OCI-LY1 (cell line): ENCODE results near the gene PITPNM1.
A peak's percentile ranks its signal among the peaks of the same experiment; 100 is the strongest.
"Not testable (repeated sequence)": the region's sequence is repeated elsewhere in the genome, so short reads cannot be mapped to it uniquely, and the experiment has no call there.

ENCODE experiments used
- H2AFZ ChIP-seq: fragments of 200-600 bp; sonication (generic), shearing (Covaris generic); 2 replicates; pipeline ENCODE4 v1.6.0; 2014; ENCODE audit warnings: antibody characterized with exemption, mild to moderate bottlenecking, low read length
- H3F3A ChIP-seq: fragments of 200-600 bp; sonication (generic), shearing (Covaris generic); 2 replicates; pipeline ENCODE4 v1.6.0; 2014; ENCODE audit warnings: mild to moderate bottlenecking, antibody characterized with exemption, low read length, moderate library complexity; ENCODE audit not compliant: insufficient read depth
- H3K27ac ChIP-seq: fragments of 200-600 bp; sonication (generic); 2 replicates; pipeline ENCODE4 v1.5.1; 2014; ENCODE audit warnings: low read length, mixed run types, mild to moderate bottlenecking, low read depth; ENCODE audit not compliant: poor library complexity, severe bottlenecking
- H3K27me3 ChIP-seq: fragments of 200-600 bp; sonication (generic); 2 replicates; pipeline ENCODE4 v1.6.0; 2014; ENCODE audit warnings: antibody characterized with exemption, mild to moderate bottlenecking, low read length, moderate library complexity; ENCODE audit not compliant: insufficient read depth
- H3K36me3 ChIP-seq: fragments of 200-600 bp; sonication (generic); 2 replicates; pipeline ENCODE4 v1.6.1; 2014; ENCODE audit warnings: mild to moderate bottlenecking, antibody characterized with exemption, low read length, moderate library complexity, mixed read lengths; ENCODE audit not compliant: insufficient read depth
- H3K4me1 ChIP-seq: fragments of 200-600 bp; sonication (generic); 2 replicates; pipeline ENCODE4 v1.5.1; 2014; ENCODE audit warnings: mild to moderate bottlenecking, low read length, moderate library complexity; ENCODE audit not compliant: insufficient read depth, severe bottlenecking
- H3K4me2 ChIP-seq: fragments of 200-600 bp; sonication (generic), shearing (Covaris generic); 2 replicates; pipeline ENCODE4 v1.6.1; 2014; ENCODE audit warnings: low read length
- H3K4me3 ChIP-seq: fragments of 200-600 bp; sonication (generic); 2 replicates; pipeline ENCODE4 v1.5.1; 2014; ENCODE audit warnings: low read length, low read depth, mild to moderate bottlenecking, mixed read lengths; ENCODE audit not compliant: poor library complexity, severe bottlenecking
- H3K79me2 ChIP-seq: fragments of 200-600 bp; shearing (Covaris generic); 2 replicates; pipeline ENCODE4 v1.6.1; 2016; ENCODE audit warnings: mixed run types, low read length, mixed read lengths; ENCODE audit not compliant: insufficient read depth
- H3K9ac ChIP-seq: fragments of 200-600 bp; sonication (generic), shearing (Covaris generic); 2 replicates; pipeline ENCODE4 v1.6.1; 2014; ENCODE audit warnings: mild to moderate bottlenecking, low read length, mixed read lengths
- H3K9me2 ChIP-seq: fragments of 200-600 bp; sonication (generic), shearing (Covaris generic); 2 replicates; pipeline ENCODE4 v1.6.1; 2014; ENCODE audit warnings: low read depth, mild to moderate bottlenecking, low read length, mixed read lengths
- H3K9me3 ChIP-seq: fragments of 200-600 bp; shearing (Covaris generic); 2 replicates; pipeline ENCODE4 v1.6.1; 2014; ENCODE audit warnings: low read length, mixed read lengths
- H4K20me1 ChIP-seq: fragments of 200-600 bp; sonication (generic), shearing (Covaris generic); 2 replicates; pipeline ENCODE4 v1.6.0; 2016; ENCODE audit warnings: mild to moderate bottlenecking, low read length; ENCODE audit not compliant: insufficient read depth
- CTCF ChIP-seq: fragments of 200-600 bp; sonication (generic), shearing (Covaris generic); IDR thresholded peaks from 2 replicates; pipeline ENCODE4 v1.5.1; 2017; ENCODE audit warnings: mild to moderate bottlenecking, antibody characterized with exemption, low read length, moderate library complexity, mixed read lengths
- EZH2 ChIP-seq: fragments of 200-600 bp; sonication (generic), shearing (Covaris generic); IDR thresholded peaks from 2 replicates; pipeline ENCODE4 v1.8.0; 2017; ENCODE audit warnings: borderline replicate concordance, mixed run types, mild to moderate bottlenecking, antibody characterized with exemption, low read length, moderate library complexity, mixed read lengths

Gene PITPNM1

DNA sequence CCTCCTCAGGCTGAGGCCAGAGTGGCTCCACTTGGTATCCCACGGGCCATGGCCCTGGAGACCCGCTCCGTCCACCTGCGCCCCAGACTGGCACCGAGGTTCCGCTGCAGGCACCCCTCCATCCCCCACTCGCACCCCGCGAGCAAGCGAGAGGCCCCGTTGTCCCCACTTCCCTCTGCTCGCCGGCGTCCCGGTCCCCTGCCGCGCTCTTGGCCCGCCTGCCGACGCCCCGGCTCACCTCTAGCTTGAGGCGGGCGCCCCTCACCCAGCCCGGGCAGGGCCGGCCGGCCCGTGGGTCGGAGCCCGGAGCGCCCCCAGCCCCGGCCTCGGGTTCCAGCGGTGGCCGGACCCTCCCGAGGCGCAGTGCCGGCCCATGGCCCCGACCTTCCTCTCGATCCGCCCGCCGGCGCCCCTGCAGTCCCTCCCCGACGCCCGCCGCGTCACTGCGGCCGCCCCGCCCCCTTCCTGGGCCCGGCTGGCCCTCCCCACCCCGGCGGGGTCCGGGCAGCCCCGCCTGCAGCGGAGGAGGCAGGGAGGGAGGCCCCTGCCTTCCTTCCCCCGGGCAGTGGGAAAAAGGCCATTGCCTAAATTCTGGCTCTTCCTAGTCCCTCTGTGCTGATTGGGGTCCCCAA lies at the start of gene PITPNM1:
Gene PITPNM1 (minus strand): TSS at position 414 of the 632 bp plus-strand sequence. CDS start 1,183 bp downstream, outside the sequence.
- peaks cover 11% of the 10 kb centered on the region; the same call in 1 of the 2 replicates for H3K36me3 ChIP-seq
- peak within 1 kb of the TSS; percentile 99 for H3K4me2 ChIP-seq

GRCh38 chr11:67551697-67552096 lies 46.5 kb upstream of the PITPNM1 start:
- not testable (repeated sequence) for H2AFZ ChIP-seq

More for the DNA sequence above, at the start of gene PITPNM1:
- H3K9ac ChIP-seq: peak within 1 kb of the TSS; percentile 81
- H3F3A ChIP-seq: 0 out of 2 replicates have a peak, but pooled peaks cover 3% of the 10 kb centered on the region
- H3K79me2 ChIP-seq: no peaks in the 10 kb centered on the region
- H3K4me1 ChIP-seq: peaks cover 35% of the 10 kb centered on the region
- peak within 1 kb of the TSS; percentile 81 for H3K4me3 ChIP-seq
- H2AFZ ChIP-seq: no peak within 1 kb of the TSS
- H4K20me1 ChIP-seq: no peaks in the 10 kb centered on the region
- H3K27me3 ChIP-seq: no peaks in the 10 kb centered on the region
- no peaks in the 10 kb centered on the region for H3K9me2 ChIP-seq
- TF ChIP-seq EZH2 (no peak), CTCF (no peak)
- H3K9me3 ChIP-seq: no peaks in the 10 kb centered on the region
- peak within 1 kb of the TSS; percentile 89 for H3K27ac ChIP-seq

GRCh38 chr11:67551127-67551526 lies 46.0 kb upstream of the PITPNM1 start:
- peaks cover 12% of the 10 kb centered on the region for H3K9me3 ChIP-seq

More at GRCh38 chr11:67551697-67552096, 46.5 kb upstream of the PITPNM1 start:
- not testable (repeated sequence) for H3K79me2 ChIP-seq, H3K4me3 ChIP-seq, H3K4me2 ChIP-seq, H4K20me1 ChIP-seq, H3K36me3 ChIP-seq, H3F3A ChIP-seq, H3K4me1 ChIP-seq, H3K9me2 ChIP-seq, H3K27me3 ChIP-seq, H3K9ac ChIP-seq, H3K27ac ChIP-seq
- H3K9me3 ChIP-seq: peaks cover 12% of the 10 kb centered on the region

More at GRCh38 chr11:67551127-67551526, 46.0 kb upstream of the PITPNM1 start:
- H3K4me3 ChIP-seq: no peak overlapping the region
- no peaks in the 10 kb centered on the region for H4K20me1 ChIP-seq
- H3K27me3 ChIP-seq: no peaks in the 10 kb centered on the region; the same call in 1 of the 2 replicates
- no peaks in the 10 kb centered on the region for H3F3A ChIP-seq
- no peaks in the 10 kb centered on the region for H3K36me3 ChIP-seq
- no peak overlapping the region for H3K27ac ChIP-seq
- no peak for TF ChIP-seq EZH2
- TF ChIP-seq CTCF: no peak
- H3K4me2 ChIP-seq: no peak overlapping the region
- H3K79me2 ChIP-seq: no peaks in the 10 kb centered on the region
- H3K4me1 ChIP-seq: no peaks in the 10 kb centered on the region
- H2AFZ ChIP-seq: no peak overlapping the region
- H3K9ac ChIP-seq: no peak overlapping the region
- no peaks in the 10 kb centered on the region for H3K9me2 ChIP-seq
